Heart left ventricle (tissue), 16 donors: Measurements from ENCODE around the gene DNMT3B. TPM values are rescaled to one million over a fixed set of nuclear protein-coding genes. Genes with fewer than 3 reads are reported as not detected.
A peak's percentile ranks its signal among the peaks of the same experiment; 100 is the strongest.

Experiments
- ATAC-seq, 4 donors: fragments of 200-7000 bp; cut with Tn5 transposase; one replicate each; pipeline ENCODE4 v1.9.1; 2020 to 2022; ENCODE audit warnings: moderate library complexity in 4 of 4, mild to moderate bottlenecking in 3 of 4, moderate number of reproducible peaks in 1 of 4
- DNase-seq, 5 donors: peaks; one replicate each; pipeline ENCODE4 v3.0.0-alpha.2; 2020
- H3K27ac ChIP-seq, 12 donors: fragments of 200-600 bp; sonication (generic) in 4 of 12; one replicate each; pipeline versions ENCODE4 v1.5.0 to v1.8.0; 2016 to 2022; ENCODE audit warnings: mild to moderate bottlenecking in 2 of 12
- H3K27me3 ChIP-seq, 9 donors: fragments of 200-600 bp; sonication (generic) in 2 of 9; one replicate each; pipeline versions ENCODE4 v1.5.1 to v1.8.0; 2016 to 2022; ENCODE audit warnings: mild to moderate bottlenecking in 3 of 9
- H3K36me3 ChIP-seq, 9 donors: fragments of 200-600 bp; sonication (generic) in 2 of 9; one replicate each; pipeline versions ENCODE4 v1.5.0 to v1.8.0; 2018 to 2022; ENCODE audit warnings: mild to moderate bottlenecking in 2 of 9
- H3K4me1 ChIP-seq, 12 donors: fragments of 200-600 bp; sonication (generic) in 4 of 12; one replicate each; pipeline versions ENCODE4 v1.5.0 to v1.8.0; 2016 to 2022; ENCODE audit warnings: mild to moderate bottlenecking in 3 of 12
- H3K4me3 ChIP-seq, 12 donors: fragments of 200-600 bp; sonication (generic) in 4 of 12; one replicate each; pipeline versions ENCODE4 v1.5.0 to v1.8.0; 2017 to 2022; ENCODE audit warnings: mild to moderate bottlenecking in 9 of 12, moderate library complexity in 4 of 12
- H3K9me3 ChIP-seq, 12 donors: fragments of 200-600 bp; sonication (generic) in 4 of 12; one replicate each; pipeline versions ENCODE4 v1.5.0 to v1.8.0; 2016 to 2022; ENCODE audit warnings: mild to moderate bottlenecking in 1 of 12
- CTCF ChIP-seq, 12 donors: fragments of 200-600 bp; sonication (generic) in 4 of 12; IDR thresholded peaks; one replicate each; pipeline versions ENCODE4 v1.5.0 to v1.8.0; 2018 to 2022; ENCODE audit warnings: antibody characterized with exemption in 12 of 12, mild to moderate bottlenecking in 5 of 12
- POLR2A ChIP-seq, 2 donors: fragments of 450-650 bp; IDR thresholded peaks; one replicate each; pipeline ENCODE4 v1.6.1; 2017; ENCODE audit warnings: antibody characterized with exemption in 2 of 2, mild to moderate bottlenecking in 2 of 2, moderate library complexity in 2 of 2
- WGBS, 4 donors: extraction: QIAGEN DNeasy Blood & Tissue Kit in 2 of 4; methylation state at CpG; one replicate each; pipeline versions ENCODE4 v1.1.5 to v1.1.7; 2013 to 2018; 5-methylcytosine and 5-hydroxymethylcytosine counted together
- intact Hi-C, 10 donors: fragments of 100-400 bp; cut with DNase I; formaldehyde crosslinking; loops; one replicate each; pipeline versions ENCODE4 v1.11.1 to v1.14.2; 2022
- polyA plus RNA-seq, 2 donors: library from polyadenylated mRNA; stranded (reverse); fragments of 200-250 nt; gene quantifications; one replicate each; pipeline ENCODE4 v1.2.3, GENCODE V29; 2013
- total RNA-seq, 9 donors: library from RNA; depleted of rRNA in 2 of 9; stranded (reverse); fragments of >200 nt in 2 of 9; fragmentation: NEBNext Ultra II Directional in 3 of 9; extraction: Animal tissue kit (Norgen Biotek cat#: 25700) in 3 of 9; gene quantifications; one replicate each; pipeline versions ENCODE4 v1.1.0 to v1.2.4, GENCODE V29; 2016 to 2023
- donor health status: ischemic (EF 13 %, LVEDD 7.1; RV severe dilation, severe dysfunction).
- donor health status: healthy with polysubstance abuse.
- donor health status: DM: no; HTN: yes; CAD: no.
- donor health status: DM: no; HTN: no; CAD: no.
- donor health status: ischemic (EF 25% LVEDD 6.9; RV normal size, moderate dysfunction).
- donor health status: ischemic (EF 25% LVEDD 5.7; RV mildly dilated, moderate dysfunction).
- donor health status: healthy.
- donor health status: DM: yes; HTN: yes; CAD: no.
- donor health status: ischemic (EF 35%, LVEDD 5.7; RV mildly dilated, moderate dysfunction).
- donor health status: nonischemic (EF 11% LVEDD 7.7; RV severe dilation, severe dysfunction).
- donor health status: DM: yes; HTN: yes; CAD: no.
- donor health status: PGD.
- donor health status: ischemic (EF 29% LVEDD 5.4; RV normal size, mild dysfunction).
- donor health status: nonischemic (EF 23%, LVEDD 6.1; RV moderate dilation, normal function).

The DNMT3B gene
- total and polyA plus RNA-seq, 11 donors: 0.19 to 1.2 (median 0.50) TPM

- Histone ChIP-seq H3K36me3 (peaks cover 0 to 10% (median 4%) of the 10 kb centered on the region in 9 donors), H3K4me1 (peaks cover 0 to 5% (median 0%) of the 10 kb centered on the region in 12 donors), H3K27me3 (no peaks in the 10 kb centered on the region), H3K27ac (no peak overlapping the region), H3K9me3 (no peaks in the 10 kb centered on the region), H3K4me3 (no peak overlapping the region)
- intact Hi-C loops: loop anchor here in 2 of 10 donors (5.0 kb wide), 2 partner anchors 311 to 511 kb away; no protein-coding TSS in a partner anchor
- WGBS, 4 donors: 96 to 98% (median 97%) methylated on average over 16 of the region's 16 CpGs
- ATAC-seq (no peak), DNase-seq (no peak)
- TF ChIP-seq POLR2A (IDR thresholded peaks at IDR 0.05): no peak
- no peak for TF ChIP-seq CTCF (IDR thresholded peaks at IDR 0.05)
These were observed 24.0 kb downstream of the DNMT3B start for GRCh38 chr20:32786059-32786760.

GRCh38 chr20:32787168-32787567 lies 25.0 kb downstream of the DNMT3B start:
- H3K27ac ChIP-seq: no peak overlapping the region
- H3K4me3 ChIP-seq: no peak overlapping the region
- H3K36me3 ChIP-seq: peaks cover 0 to 10% (median 4%) of the 10 kb centered on the region in 9 donors
- no peaks in the 10 kb centered on the region for H3K9me3 ChIP-seq
- no peak for ATAC-seq
- TF ChIP-seq POLR2A (IDR thresholded peaks at IDR 0.05) (no peak), CTCF (IDR thresholded peaks at IDR 0.05) (no peak)
- peaks cover 0 to 5% (median 0%) of the 10 kb centered on the region in 12 donors for H3K4me1 ChIP-seq
- DNase-seq: no peak
- intact Hi-C loops: loop anchor here in 2 of 10 donors (5.0 kb wide), 2 partner anchors 310 to 510 kb away; no protein-coding TSS in a partner anchor
- WGBS, 4 donors: 91 to 95% (median 94%) methylated on average over 16 of the region's 16 CpGs
- no peaks in the 10 kb centered on the region for H3K27me3 ChIP-seq

- peak; percentile 72 to 87 (median 75) for DNase-seq
- no peak overlapping the region for H3K27ac ChIP-seq
- peaks cover 0 to 10% (median 3%) of the 10 kb centered on the region in 9 donors for H3K36me3 ChIP-seq
- peaks cover 0 to 15% (median 5%) of the 10 kb centered on the region in 12 donors for H3K4me1 ChIP-seq
- WGBS, 4 donors: 65 to 74% (median 72%) methylated on average over 6 of the region's 6 CpGs
- TF ChIP-seq POLR2A (IDR thresholded peaks at IDR 0.05) (no peak), CTCF (IDR thresholded peaks at IDR 0.05) (peak; percentile 96 to 99 (median 98))
- H3K9me3 ChIP-seq: no peaks in the 10 kb centered on the region
- no peaks in the 10 kb centered on the region for H3K27me3 ChIP-seq
- peak; percentile 79 to 90 (median 88) for ATAC-seq
- intact Hi-C loops: loop anchor here in 9 of 10 donors (2.0 to 10.0 kb wide), 12 partner anchors 102 to 509 kb away; no protein-coding TSS in a partner anchor
- no peak overlapping the region for H3K4me3 ChIP-seq
These were observed 27.9 kb downstream of the DNMT3B start for GRCh38 chr20:32789896-32790750.

GRCh38 chr20:32790751-32791057 lies 28.5 kb downstream of the DNMT3B start:
- no peak overlapping the region for H3K27ac ChIP-seq
- DNase-seq (no peak), ATAC-seq (no peak)
- no peaks in the 10 kb centered on the region for H3K27me3 ChIP-seq
- WGBS, 4 donors: 95 to 100% (median 99%) methylated on average over 3 of the region's 3 CpGs
- H3K36me3 ChIP-seq: peaks cover 0 to 10% (median 0%) of the 10 kb centered on the region in 9 donors
- no peaks in the 10 kb centered on the region for H3K9me3 ChIP-seq
- no peak for TF ChIP-seq POLR2A (IDR thresholded peaks at IDR 0.05)
- no peak for TF ChIP-seq CTCF (IDR thresholded peaks at IDR 0.05)
- intact Hi-C loops: loop anchor here in 7 of 10 donors (2.0 to 10.0 kb wide), 12 partner anchors 102 to 508 kb away; no protein-coding TSS in a partner anchor
- peaks cover 0 to 15% (median 5%) of the 10 kb centered on the region in 12 donors for H3K4me1 ChIP-seq
- no peak overlapping the region for H3K4me3 ChIP-seq
